Dermis microvascular lymphatic vessel endothelial cell (primary cell): ENCODE results near the gene PIGM. TPM values are rescaled to one million over a fixed set of nuclear protein-coding genes. Genes with fewer than 3 reads are reported as not detected.

Experiments
- DNase-seq, 2 donors: peaks; one replicate each; pipeline versions ENCODE4 v3.0.0 to v3.0.0-alpha.2; 2010; ENCODE audit warnings: low read depth in 2 of 2
- total RNA-seq: library from RNA; depleted of rRNA; stranded (reverse); fragments of >200 nt; gene quantifications from 2 replicates; pipeline ENCODE4 v1.2.1, GENCODE V29; 2014

PIGM gene
- total RNA-seq, 1 donor from 2014 or later = 2.3 TPM

DNA sequence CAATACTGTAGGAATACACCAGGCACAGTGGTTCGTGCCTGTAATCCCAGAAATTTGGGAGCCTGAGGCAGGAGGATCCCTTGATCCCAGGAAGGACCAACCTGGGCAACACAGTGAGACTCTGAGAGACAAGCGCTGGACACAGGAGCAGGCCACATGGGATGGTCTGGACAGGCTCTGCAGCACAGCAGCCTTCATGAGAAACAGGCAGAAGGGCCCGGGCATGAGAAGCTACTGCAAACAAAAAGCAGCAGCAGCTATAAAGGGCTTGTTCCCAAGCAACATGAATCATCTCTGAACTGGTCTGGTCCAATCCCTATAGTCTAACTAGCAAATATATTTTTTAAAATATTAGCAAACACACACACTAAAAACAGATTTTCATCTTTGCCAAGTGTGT, 42.2 kb downstream of the PIGM start:
- no peak for DNase-seq

DNA sequence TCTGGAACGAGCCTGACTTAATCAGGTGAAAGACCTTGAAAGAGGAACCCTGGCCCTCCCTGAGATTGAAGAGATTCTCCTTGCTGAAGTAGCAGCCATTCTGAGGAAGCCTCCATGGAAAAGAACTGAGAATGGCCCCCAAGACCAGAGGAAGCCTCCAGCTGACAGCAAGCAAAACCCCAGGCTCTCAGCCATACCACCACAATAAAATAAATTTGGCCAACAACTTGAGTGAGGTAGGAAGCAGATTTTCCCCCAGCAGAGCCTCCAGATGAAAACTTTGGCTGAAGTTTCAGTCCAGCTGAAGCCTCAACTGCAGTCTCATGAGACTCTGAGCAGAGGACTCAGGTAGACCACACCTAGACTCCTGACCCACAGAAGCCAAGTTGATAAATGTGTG, 43.8 kb downstream of the PIGM start:
- no peak for DNase-seq

DNA sequence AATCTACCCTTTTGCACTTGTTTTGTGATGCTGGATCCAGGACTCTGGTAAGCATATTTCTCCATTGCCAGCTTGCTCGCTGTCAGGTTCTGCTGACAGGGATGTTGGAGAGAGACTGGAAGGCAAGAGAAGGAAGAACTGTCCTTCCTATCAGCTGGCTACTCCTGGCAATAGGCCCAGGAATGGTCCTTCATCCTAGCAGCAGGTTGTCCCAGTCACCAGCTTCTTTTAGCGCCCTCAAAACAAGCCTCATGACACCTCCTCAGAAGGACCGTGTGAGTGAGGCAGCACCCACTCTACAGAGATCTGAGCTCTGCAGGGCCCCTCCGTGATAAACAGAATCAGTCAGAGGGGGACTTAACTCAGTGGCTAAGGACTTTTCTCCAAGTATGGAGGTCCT, 44.6 kb downstream of the PIGM start:
- no peak for DNase-seq

DNA sequence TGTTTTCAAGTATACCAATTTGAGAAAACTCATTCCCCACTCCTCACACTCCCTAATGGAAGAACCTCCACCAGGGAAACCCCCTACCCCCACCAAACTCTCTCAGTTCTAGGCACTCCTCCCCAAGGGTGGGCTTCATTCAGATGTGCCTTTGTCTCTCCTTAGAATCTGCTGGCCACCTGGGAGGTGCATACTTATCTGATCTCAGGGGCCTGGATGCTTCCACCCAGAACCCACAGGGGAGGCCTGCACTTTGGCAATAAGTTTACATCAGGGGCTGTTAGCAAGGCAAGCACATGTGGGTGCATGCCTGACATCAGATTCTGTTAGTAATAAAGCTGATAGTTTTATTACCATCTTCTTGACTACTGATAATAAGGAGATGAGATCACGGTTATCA, 45.3 kb downstream of the PIGM start:
- DNase-seq = no peak

DNA sequence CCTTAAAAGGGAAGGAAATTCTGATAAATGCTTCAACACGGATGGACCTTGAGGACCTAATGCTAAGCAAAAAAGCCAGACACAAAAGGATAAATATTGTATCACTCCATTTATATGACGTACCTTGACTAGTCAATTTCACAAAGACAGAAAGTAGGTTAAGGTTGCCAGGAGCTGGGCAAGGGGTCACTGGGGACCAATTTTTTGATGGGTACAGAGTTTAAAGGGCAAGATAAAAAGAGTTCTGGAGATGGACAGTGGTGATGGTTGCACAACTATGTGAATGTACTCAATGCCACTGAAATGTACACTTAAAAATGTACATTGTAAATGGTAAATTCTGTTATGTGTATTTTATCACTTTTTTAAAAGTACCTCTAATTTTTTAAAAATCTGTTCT, 45.7 kb downstream of the PIGM start:
- no peak for DNase-seq

DNA sequence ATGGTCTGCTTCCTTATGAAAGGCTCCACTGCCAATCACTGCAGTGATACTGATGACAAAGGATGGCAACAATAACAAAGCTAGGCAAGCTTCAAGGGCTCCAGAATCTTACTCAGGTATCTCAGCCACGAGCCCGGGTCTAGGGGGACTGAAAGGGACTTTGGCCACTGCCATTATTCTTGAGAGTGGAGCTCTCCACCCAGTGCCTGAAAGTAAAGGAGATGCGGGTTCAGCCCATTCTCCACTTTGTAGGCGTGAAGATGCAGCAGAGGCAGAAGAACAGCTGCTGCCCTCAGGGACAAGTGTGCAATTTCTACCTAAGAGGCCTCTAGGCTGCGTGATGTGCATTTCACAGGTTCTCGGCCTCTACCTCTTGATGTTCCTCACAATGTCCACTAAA, 46.3 kb downstream of the PIGM start:
- no peak for DNase-seq

DNA sequence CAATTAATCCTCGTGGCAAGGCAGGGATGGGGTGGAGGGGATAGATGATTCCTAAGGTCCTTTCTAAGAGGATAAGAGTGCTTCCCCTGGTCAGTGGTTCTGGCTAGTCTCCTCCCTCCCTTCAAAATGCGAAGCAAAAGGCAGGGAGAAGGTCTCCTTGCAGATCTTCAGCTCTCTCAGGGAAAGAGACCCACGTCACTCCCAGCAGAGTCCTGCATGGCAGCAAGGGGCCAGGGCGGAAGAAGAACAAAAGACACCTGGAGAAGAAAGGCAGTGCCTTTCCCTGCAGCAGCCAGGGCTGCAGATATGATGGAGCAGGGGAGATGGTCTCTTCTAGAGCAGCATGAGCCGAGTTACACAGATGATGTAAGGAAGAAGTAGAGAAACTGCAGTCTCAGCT, 48.1 kb downstream of the PIGM start:
- DNase-seq = no peak

DNA sequence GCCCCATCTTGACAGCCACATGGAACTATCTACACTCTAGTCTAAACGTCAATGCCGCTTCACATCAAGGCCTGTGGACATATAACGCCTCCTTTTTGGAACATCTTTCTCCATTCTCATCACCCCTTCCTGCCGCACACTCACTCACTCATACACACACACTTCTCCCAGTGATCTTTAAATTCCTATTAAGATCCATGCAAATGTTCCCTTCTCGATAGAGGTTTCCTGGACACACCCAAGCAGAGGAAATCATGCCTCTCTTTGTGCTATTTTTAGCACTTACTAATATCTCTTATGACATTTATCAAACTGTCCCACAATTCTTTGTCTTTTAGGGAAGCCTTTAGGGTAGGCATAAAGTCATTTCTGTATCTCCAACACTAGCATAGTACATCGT, 49.5 kb downstream of the PIGM start:
- DNase-seq = no peak

DNA sequence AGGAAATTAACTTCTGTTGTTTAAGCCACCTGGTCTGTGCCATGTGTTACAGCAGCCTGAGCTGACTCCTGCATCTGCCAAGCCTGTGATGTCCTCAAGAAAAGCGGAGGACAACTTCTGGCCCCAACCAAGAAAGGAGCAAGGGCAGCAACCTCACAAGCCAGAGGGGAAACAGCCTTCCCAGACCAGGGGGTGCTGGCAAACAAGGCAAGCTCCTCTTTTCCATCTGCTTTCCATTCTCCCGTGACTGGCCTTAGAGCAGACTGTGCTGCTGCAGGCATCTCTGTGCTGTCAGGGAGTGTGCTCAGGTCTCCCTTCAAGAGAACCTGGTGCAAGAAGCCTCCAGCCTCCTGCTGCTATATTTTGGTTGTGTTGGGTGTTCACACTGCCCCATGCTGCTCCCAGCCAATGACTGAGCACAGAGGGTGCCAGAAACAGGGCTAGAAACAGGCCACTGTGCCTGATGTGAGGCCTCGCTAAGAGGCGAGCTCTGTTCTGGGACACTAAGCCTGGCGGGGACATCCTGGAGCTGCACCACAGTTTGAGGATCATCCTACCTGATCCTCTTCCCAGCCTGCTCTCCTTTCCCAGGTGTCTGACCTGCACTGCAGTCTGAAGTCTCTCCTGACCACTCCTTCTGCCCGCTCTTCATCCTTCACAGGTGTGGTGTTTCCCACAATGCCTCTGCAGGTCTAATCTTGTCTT, 50.3 kb downstream of the PIGM start:
- no peak for DNase-seq

DNA sequence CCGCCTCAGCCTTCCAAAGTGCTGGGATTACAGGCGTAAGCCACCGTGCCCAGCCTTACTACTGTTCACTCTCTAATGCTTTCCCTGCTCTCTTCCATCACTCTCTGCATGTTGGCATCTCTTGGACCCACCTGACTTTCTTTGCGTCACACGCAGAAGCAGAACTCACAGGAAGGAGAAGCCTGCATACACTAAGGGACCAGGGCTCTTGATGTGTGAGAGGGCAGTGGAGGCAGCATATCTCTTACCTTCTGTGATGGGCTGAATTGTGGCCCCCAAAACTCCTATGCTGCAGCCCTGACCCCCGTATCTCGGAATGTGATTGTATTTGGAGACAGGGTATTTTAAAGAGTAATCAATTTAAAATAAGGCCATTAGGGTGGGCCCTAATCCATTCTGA, 51.0 kb downstream of the PIGM start:
- no peak for DNase-seq

DNA sequence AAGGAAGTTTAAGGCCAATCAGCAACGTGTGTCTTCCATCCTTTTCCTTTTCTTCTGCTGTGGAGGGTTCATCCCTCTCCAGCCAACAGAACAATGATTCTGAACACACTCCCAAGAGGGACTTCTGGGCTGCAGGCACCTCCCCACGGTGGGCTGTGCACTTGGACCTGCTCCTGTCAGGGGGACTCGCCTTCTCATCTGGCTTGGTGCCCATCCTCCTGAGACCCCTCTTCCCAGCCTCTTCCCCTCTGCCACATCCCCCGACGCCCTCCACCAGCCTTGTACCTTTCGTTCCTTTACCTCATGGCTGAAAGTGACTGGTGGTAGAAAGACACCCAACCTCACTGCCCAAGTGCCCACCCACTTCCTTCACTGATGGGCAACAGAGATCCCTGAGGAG, 51.7 kb downstream of the PIGM start:
- no peak for DNase-seq

DNA sequence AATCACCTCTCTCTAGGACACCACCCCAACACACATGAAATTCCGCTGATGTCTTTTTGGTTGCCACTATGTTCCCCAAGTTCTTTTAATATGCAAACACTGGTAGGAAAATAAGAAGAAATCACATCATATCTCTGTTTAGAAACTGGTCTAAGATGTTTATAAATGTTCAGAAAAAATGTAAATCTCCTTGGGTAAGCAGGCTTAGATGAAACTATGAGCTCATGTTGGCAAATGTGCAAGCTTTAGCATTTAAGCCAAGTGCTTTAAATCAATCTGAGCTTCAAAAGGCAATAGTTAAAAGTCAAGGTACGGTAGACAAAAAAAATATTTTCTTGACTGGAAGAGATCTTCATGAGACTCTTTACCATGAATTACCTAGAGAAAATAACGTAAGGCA, 52.5 kb downstream of the PIGM start:
- no peak for DNase-seq

DNA sequence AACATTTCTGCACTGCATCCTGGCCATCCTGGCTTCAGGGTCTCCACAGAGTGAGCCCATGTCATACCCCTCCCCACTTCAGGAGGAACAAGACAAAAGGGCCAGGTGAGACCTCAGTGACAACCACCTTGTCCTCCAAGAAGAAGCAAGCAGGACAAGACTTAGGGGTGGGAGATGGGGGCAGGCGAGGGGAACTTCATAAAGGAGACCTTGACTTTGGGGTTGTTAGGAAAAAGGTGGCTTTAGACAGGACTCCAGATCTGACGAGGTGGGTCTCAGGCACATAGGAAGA, 53.7 kb downstream of the PIGM start:
- DNase-seq = no peak

DNA sequence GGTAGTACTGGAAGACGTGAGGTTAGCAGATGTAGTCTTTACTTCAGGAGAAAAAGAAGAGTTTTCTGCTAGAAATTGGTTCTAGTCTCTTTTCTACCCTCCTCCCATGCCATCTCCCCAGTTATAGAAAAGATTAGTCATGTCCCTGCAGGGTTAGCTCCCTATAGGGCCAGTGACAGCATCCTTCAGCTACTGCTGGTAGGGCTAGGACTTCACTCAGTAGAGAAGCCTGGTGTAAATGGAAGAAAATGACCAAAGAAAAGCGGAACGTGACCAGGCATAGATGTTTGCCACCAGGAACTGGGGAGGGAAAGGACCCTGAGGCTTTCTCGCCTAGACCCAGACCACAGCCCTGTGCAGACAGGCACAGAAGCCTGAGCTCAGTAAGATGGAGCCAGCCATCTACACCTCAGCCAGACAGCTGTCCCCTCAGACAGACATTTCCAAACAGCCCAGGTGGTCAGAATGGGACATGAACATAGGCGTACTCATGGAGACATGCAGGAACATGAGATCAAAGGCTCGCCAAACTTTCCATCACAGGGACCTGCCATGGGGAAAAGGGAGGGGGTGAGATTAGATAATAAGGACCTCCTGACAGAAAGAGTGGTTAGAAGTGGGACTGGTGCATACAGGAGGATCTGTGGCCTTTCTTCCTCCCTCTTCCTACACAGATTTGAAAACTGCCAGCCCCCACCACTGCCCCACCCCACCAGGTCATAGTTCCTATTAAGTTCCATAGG, 54.3 kb downstream of the PIGM start:
- DNase-seq = no peak

Other genes starting within 250 kb of the PIGM start
- not detected in 2 replicates for gene FCRL6, start 229.6 kb downstream of the PIGM start, total RNA-seq
- not detected in 2 replicates for gene SLAMF8, start 205.1 kb downstream of the PIGM start, total RNA-seq
- not detected in 2 replicates for gene VSIG8, start 169.3 kb downstream of the PIGM start, total RNA-seq
- gene CFAP45, start 131.8 kb downstream of the PIGM start, total RNA-seq = 0.13 and 0.51 TPM in 2 replicates
- 136 and 182 TPM in 2 replicates for gene TAGLN2, start 106.5 kb downstream of the PIGM start, total RNA-seq
- gene IGSF9, start 86.4 kb downstream of the PIGM start, total RNA-seq = not detected in 2 replicates
- not detected in 2 replicates for gene SLAMF9, start 77.8 kb downstream of the PIGM start, total RNA-seq
- not detected in 2 replicates for gene KCNJ10, start 38.2 kb upstream of the PIGM start, total RNA-seq
- not detected in 2 replicates for gene KCNJ9, start 49.5 kb upstream of the PIGM start, total RNA-seq
- 5.6 and 9.2 TPM in 2 replicates for gene IGSF8, start 66.6 kb upstream of the PIGM start, total RNA-seq
- not detected in 2 replicates for gene ATP1A2, start 83.8 kb upstream of the PIGM start, total RNA-seq
- not detected in 2 replicates for gene ATP1A4, start 119.6 kb upstream of the PIGM start, total RNA-seq
- gene CASQ1, start 158.6 kb upstream of the PIGM start, total RNA-seq = not detected in 2 replicates
- 38.9 and 83.1 TPM in 2 replicates for gene PEA15, start 173.4 kb upstream of the PIGM start, total RNA-seq
- 62.1 and 73.6 TPM in 2 replicates for gene DCAF8, start 230.6 kb upstream of the PIGM start, total RNA-seq